Cardiac fibroblast (primary cell): ENCODE measurements around the gene SNX21.
"Not testable (repeated sequence)": the region's sequence is repeated elsewhere in the genome, so short reads cannot be mapped to it uniquely, and the experiment has no call there.

Experiments used
- DNase-seq, 2 donors: peaks; one replicate each; pipeline versions ENCODE4 v3.0.0 to v3.0.0-alpha.2; 2010; ENCODE audit warnings: low read depth in 2 of 2
- H3K4me3 ChIP-seq, 2 donors: replicated peaks in 1 of 2; 1 replicate in 1 of 2; 2 replicates in 1 of 2; pipeline ENCODE4 v1.5.1; 2011; ENCODE audit warnings: low read depth in 2 of 2, low read length in 2 of 2, mild to moderate bottlenecking in 2 of 2, moderate library complexity in 1 of 2
- TF ChIP-seq, protein P1 (sequence below): IDR thresholded peaks from one replicate; pipeline ENCODE4 v1.5.1; 2011; ENCODE audit warnings: low read depth, mild to moderate bottlenecking, low read length, inconsistent platforms

Gene SNX21, protein sequence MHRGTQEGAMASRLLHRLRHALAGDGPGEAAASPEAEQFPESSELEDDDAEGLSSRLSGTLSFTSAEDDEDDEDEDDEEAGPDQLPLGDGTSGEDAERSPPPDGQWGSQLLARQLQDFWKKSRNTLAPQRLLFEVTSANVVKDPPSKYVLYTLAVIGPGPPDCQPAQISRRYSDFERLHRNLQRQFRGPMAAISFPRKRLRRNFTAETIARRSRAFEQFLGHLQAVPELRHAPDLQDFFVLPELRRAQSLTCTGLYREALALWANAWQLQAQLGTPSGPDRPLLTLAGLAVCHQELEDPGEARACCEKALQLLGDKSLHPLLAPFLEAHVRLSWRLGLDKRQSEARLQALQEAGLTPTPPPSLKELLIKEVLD

DNA sequence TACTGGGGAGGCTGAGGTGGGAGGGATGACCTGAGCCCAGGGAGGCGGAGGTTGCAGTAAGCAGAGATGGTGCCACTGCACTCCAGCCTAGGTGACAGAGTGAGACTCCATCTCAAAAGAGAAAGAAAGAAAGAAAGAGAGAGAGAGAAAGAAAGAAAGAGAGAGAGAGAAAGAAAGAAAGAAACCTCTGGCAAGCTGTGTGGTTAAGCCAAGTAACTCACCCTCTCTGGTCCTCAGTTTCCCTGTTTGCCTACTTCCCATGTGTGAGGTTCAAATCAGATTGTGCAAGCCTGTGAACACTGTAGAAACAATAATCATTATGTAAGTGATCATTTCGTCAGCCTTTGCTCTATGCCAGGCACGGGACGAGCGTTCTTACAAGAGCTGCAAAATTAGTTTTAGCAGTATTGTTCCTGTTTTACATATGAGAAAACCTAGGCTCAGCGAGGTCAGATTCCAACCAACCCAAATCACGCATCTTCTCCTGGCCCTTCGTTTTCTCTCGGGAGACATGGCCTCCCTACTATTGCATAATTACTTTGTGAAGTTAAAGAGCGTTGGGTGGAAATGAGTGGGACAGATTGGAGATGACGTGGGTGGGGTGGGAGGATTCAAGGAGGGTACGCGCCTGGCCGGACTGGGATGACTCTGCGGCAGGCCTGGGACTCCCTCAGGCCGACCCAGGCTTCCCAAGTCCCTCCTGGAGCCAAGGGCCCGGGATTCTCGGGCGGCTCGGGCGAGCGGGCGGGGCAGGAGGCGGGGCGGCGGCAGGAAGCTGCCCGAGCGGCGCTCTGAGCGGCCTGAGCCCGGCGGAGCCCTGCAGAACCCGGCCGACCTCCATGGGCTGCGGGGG, at the start of gene SNX21:
TSS of gene SNX21 (plus strand) at position 770 of the 853 bp plus-strand sequence. CDS start 121 bp downstream, outside the sequence.
- TF ChIP-seq, protein P1, sequence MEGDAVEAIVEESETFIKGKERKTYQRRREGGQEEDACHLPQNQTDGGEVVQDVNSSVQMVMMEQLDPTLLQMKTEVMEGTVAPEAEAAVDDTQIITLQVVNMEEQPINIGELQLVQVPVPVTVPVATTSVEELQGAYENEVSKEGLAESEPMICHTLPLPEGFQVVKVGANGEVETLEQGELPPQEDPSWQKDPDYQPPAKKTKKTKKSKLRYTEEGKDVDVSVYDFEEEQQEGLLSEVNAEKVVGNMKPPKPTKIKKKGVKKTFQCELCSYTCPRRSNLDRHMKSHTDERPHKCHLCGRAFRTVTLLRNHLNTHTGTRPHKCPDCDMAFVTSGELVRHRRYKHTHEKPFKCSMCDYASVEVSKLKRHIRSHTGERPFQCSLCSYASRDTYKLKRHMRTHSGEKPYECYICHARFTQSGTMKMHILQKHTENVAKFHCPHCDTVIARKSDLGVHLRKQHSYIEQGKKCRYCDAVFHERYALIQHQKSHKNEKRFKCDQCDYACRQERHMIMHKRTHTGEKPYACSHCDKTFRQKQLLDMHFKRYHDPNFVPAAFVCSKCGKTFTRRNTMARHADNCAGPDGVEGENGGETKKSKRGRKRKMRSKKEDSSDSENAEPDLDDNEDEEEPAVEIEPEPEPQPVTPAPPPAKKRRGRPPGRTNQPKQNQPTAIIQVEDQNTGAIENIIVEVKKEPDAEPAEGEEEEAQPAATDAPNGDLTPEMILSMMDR = no peak
- peak; percentile 96 to 98 for DNase-seq
- H3K4me3 ChIP-seq = peak within 1 kb of the TSS; percentile 73 to 74

DNA sequence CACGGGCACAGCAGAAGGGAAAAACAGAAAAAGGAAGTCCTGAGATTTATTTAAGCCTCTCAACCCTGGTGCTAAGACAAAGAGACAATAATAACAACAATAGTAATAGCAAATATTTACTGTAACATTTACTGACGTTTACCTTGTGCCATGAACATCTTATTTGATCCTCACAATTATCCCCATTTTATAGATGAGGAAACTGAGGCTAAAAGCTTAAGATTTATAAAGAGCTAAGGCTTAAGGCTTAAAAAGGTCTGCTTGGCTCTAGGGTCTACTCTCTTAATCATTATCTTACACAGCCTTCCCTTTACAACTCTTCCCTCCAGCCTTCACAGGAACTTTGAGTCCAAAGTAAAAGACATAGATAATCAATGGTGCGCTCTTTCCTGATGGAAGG, 45.2 kb upstream of the SNX21 start:
- H3K4me3 ChIP-seq = no peak overlapping the region
- TF ChIP-seq, protein P1 = no peak
- no peak for DNase-seq

DNA sequence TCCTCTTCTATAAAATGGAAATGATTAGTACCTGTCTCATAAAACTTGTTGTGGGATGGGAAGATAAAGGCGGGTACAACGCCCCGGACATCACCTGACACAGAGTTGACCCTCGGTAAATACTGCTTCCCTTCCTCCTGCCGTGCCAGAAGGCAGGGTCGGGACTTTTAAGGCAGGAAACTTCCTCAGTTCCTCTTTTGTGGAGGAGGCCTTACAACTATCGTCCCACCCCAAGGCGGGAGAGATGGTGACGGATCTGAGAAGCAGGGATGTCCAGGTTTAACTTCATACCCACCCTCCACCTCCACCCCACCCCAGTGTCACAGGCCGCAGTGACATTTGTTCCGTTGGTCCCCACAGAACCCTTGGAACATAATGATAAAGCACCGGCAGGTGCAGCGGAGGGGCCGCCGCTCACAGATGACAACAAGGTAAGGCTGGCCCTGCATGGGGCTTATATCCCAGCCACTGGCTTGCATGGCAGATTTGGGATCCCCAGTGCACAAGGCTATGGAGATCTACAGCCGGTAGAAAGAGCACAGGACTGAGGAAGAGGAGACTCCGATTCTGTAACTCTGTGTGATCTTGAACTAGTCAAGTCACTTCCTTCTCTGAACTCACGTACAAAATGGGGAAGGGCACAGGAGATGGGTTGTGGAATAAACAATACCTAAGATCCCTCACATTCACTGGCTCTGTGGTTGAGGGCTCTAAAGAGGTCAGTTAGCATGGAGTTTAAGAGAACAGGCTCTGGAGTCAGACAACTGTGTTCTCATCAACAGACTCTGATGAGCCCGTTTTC, 41.1 kb upstream of the SNX21 start:
- TF ChIP-seq, protein P1 = no peak

DNA sequence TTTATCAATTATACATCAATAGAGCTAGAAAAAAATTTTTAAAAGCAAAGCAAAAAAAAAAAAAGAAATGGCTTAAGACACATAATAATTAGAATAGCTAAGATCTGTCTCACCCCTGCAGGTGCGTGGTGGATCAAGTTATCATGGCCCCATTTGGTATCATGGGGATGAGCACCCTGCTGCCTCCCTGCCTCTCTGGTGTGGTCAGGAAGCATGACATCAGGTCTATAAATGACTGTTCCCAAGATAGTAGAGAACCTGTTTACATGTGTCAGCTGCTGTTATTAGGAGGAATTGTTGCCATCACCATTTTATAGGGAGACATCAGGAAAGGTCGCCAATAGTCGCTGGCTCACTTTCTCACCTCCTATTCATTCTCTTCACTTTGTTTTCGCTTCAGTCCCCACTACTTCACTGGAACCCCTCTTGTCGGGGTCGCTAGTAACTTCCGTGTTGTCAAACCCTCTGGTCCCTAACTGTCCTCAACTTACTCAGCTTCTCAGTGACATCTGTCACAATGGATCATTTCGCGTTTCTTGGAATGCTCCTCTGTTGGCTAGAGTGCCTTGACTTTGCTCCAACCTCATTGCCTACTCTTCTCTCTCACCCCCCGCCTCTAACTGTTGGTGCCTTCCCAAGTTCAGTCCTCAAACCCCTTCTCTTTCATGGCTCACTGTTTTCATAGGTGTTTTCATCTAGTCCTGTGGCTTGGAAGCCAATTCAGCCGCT, 37.1 kb upstream of the SNX21 start:
- TF ChIP-seq, protein P1 = no peak
- no peak overlapping the region for H3K4me3 ChIP-seq
- no peak for DNase-seq

More for the DNA sequence above, 41.1 kb upstream of the SNX21 start:
- peak overlapping the region; percentile 85 to 91 for H3K4me3 ChIP-seq
- no peak for DNase-seq

DNA sequence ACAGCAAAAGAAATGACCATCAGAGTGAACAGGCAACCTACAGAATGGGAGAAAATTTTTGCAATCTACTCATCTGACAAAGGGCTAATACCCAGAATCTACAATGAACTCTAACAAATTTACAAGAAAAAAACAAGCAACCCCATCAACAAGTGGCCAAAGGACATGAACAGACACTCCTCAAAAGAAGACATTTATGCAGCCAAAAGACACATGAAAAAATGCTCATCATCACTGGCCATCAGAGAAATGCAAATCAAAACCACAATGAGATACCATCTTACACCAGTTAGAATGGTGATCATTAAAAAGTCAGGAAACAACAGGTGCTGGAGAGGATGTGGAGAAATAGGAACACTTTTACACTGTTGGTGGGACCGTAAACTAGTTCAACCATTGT, 36.1 kb upstream of the SNX21 start:
- H3K4me3 ChIP-seq, DNase-seq: not testable (repeated sequence)

DNA sequence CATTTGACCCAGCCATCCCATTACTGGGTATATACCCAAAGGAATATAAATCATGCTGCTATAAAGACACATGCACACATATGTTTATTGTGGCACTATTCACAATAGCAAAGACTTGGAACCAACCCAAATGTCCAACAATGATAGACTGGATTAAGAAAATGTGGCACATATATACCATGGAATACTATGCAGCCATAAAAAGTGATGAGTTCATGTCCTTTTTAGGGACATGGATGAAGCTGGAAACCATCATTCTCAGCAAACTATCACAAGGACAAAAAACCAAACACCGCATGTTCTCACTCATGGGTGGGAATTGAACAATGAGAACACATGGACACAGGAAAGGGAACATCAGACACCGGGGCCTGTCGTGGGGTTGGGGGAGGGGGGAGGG, 35.6 kb upstream of the SNX21 start:
- not testable (repeated sequence) for DNase-seq, H3K4me3 ChIP-seq

DNA sequence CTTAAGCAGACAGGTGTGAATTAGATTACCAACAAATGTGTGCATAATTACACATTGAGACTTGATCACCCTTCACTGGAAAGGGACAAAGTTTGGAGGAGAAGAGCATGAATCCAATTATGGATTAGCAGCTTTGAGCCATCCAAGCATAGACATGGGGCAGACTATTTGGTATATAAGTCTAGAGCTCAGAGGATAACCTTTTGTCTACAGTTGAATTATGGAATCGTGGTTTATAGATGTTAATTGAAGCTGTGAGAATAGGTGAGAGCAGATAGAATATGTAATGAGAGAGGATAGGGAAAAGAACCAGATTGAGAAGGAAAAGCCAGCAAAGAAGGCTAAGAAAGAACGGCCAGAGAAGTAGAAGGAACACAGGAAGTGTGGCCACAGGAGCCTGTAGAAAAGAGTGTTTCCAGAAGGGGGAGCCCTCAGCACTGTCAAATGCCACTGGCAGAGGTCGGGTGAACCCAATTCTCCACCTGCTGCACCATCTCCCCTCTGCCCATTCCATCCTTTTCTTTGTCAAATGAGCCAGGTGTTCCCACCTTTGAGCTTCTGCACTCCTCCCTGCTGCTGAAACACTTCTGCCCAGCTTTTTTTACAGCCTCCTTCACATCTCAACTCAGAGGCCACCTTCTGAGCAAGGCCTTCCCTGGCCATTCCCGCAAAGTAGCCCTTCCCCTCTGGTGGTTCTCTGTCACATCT, 34.5 kb upstream of the SNX21 start:
- H3K4me3 ChIP-seq = no peak overlapping the region
- peak; percentile 66 for DNase-seq
- TF ChIP-seq, protein P1 = peak; percentile 79
